Ovary (tissue), 10 donors: ENCODE results near the gene NKAIN2. TPM values are rescaled to one million over a fixed set of nuclear protein-coding genes. Genes with fewer than 3 reads are reported as not detected.
A peak's percentile ranks its signal among the peaks of the same experiment; 100 is the strongest.

ENCODE experiments used
- DNase-seq, 5 donors: peaks; one replicate each; pipeline ENCODE4 v3.0.0-alpha.2; 2019 to 2020
- H3K27ac ChIP-seq, 2 donors: fragments of 200-600 bp; one replicate each; pipeline versions ENCODE4 v1.5.1 to v1.8.0; 2019 to 2022
- H3K27me3 ChIP-seq: fragments of 200-600 bp; one replicate; pipeline ENCODE4 v1.8.0; 2022
- H3K36me3 ChIP-seq: fragments of 200-600 bp; sonication (generic); one replicate; pipeline ENCODE4 v1.5.1; 2019
- H3K4me1 ChIP-seq: one replicate; pipeline ENCODE4 v1.8.1; 2013; ENCODE audit warnings: mild to moderate bottlenecking, moderate library complexity; ENCODE audit not compliant: insufficient read depth
- H3K4me3 ChIP-seq: fragments of 200-600 bp; sonication (generic); one replicate; pipeline ENCODE4 v1.5.1; 2017
- H3K9me3 ChIP-seq, 2 donors: fragments of 200-600 bp in 1 of 2; sonication (generic) in 1 of 2; one replicate each; pipeline versions ENCODE4 v1.5.1 to v1.8.1; 2013 to 2019; ENCODE audit warnings: mild to moderate bottlenecking in 1 of 2, moderate library complexity in 1 of 2
- EP300 ChIP-seq: sonication (generic); formaldehyde crosslinking; IDR thresholded peaks from one replicate; pipeline ENCODE4 v1.6.1; 2017; ENCODE audit warnings: antibody characterized with exemption
- POLR2A ChIP-seq: fragments of 450-650 bp; IDR thresholded peaks from one replicate; pipeline ENCODE4 v1.6.1; 2017; ENCODE audit warnings: antibody characterized with exemption, mild to moderate bottlenecking, moderate library complexity
- WGBS, 3 donors: extraction: QIAGEN DNeasy Blood & Tissue Kit in 1 of 3; methylation state at CpG; one replicate each; pipeline versions ENCODE4 v1.1.5 to v1.1.7; 2013 to 2017; 5-methylcytosine and 5-hydroxymethylcytosine counted together
- intact Hi-C, 4 donors: fragments of 100-400 bp; cut with DNase I; formaldehyde crosslinking; loops; one replicate each; pipeline versions ENCODE4 v1.11.0 to v1.15.1; 2022 to 2023
- long read RNA-seq, 3 donors: library from polyadenylated mRNA in 2 of 3; unstranded in 2 of 3; transcript quantifications; one replicate each; pipeline ENCODE4 v2.0.0 and lab custom pipeline, GENCODE V29; 2021 to 2026
- polyA plus RNA-seq, 2 donors: library from polyadenylated mRNA; stranded (reverse); fragments of 200-250 nt in 1 of 2; fragments of 350-450 nt in 1 of 2; fragmentation: Illumina TruSeq in 1 of 2; extraction: RNeasy Lipid Tissue Mini Kit (QIAGEN cat#74804) in 1 of 2; gene quantifications; one replicate each; pipeline ENCODE4 v1.2.3, GENCODE V29; 2013 to 2014
- total RNA-seq, 7 donors: library from RNA; depleted of rRNA in 2 of 7; stranded (reverse); fragments of >200 nt in 2 of 7; fragmentation: NEBNext Ultra II Directional in 3 of 7; extraction: Animal tissue kit (Norgen Biotek cat#: 25700) in 3 of 7; gene quantifications; one replicate each; pipeline versions ENCODE4 v1.1.0 to v1.2.4, GENCODE V29; 2016 to 2023
- TF ChIP-seq, protein P1 (sequence below), 3 donors: fragments of 450-650 bp in 2 of 3; fragments of 200-600 bp in 1 of 3; IDR thresholded peaks; one replicate each; pipeline versions ENCODE4 v1.5.1 to v1.8.0; 2016 to 2022; ENCODE audit warnings: antibody characterized with exemption in 3 of 3, mild to moderate bottlenecking in 1 of 3
- donor health status: DM: no; HTN: no; CAD: no; lungs with moderate emphysema.
- donor health status: DM: no; HTN: no; CAD: no.
- donor health status: Bipolar disorder and iron deficiency.
- donor health status: DM: yes; HTN: yes; CAD: no.
- donor health status: DM: no; HTN: no; CAD: no.
- donor health status: DM: yes; HTN: yes; CAD: no.

NKAIN2 gene
- total RNA-seq: 1 to 10 TPM in 1 of 7 donors, under 1 TPM in 2, not detected in 4; 0.26 to 1.0 (median 0.40) TPM
- under 1 TPM; 0.13 to 0.72 TPM for polyA plus RNA-seq
- long read RNA-seq, donor 1, partial matches to known transcripts: 0 of 2 reads
- long read RNA-seq, donor 1, other reads (novel, unspliced or antisense): 2 of 2 reads
- long read RNA-seq, donor 2, partial matches to known transcripts: 16 of 16 reads
- long read RNA-seq, donor 2, other reads (novel, unspliced or antisense): 0 of 16 reads
- long read RNA-seq, donor 3, partial matches to known transcripts: 0 of 1 reads
- long read RNA-seq, donor 3, other reads (novel, unspliced or antisense): 1 of 1 reads

DNA sequence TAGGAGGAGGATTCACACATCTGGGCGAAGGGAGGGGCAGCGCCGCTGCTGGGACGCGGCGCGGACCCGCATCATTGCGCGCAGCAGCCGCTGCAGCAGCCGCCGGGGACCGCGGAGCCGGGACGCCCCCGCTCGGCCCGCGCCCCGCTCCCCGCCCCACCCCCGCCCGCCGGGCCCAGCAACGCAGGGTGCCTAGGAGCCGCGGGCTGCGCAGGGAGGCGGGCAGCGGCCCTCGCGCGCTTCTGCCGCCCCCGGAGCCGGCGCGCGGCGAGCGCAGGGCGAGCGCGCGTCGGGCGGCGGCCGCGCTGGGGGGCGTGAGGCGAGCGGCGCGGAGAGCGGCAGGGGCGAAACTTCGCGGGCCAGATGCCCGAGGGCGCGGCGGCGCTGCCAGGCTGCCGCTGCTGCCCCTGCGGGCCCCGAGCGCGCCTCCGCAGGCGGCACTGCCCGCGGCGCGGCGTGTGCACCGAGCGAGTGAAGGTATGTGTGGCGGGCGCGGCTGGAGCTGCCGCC, at the start of gene NKAIN2:
NKAIN2 (plus strand) TSS at position 362 of the 510 bp plus-strand sequence.
- peak within 1 kb of the TSS; percentile 28 for H3K4me3 ChIP-seq
- no peaks in the 10 kb centered on the region for H3K27me3 ChIP-seq
- no peak for TF ChIP-seq EP300
- TF ChIP-seq, protein P1, sequence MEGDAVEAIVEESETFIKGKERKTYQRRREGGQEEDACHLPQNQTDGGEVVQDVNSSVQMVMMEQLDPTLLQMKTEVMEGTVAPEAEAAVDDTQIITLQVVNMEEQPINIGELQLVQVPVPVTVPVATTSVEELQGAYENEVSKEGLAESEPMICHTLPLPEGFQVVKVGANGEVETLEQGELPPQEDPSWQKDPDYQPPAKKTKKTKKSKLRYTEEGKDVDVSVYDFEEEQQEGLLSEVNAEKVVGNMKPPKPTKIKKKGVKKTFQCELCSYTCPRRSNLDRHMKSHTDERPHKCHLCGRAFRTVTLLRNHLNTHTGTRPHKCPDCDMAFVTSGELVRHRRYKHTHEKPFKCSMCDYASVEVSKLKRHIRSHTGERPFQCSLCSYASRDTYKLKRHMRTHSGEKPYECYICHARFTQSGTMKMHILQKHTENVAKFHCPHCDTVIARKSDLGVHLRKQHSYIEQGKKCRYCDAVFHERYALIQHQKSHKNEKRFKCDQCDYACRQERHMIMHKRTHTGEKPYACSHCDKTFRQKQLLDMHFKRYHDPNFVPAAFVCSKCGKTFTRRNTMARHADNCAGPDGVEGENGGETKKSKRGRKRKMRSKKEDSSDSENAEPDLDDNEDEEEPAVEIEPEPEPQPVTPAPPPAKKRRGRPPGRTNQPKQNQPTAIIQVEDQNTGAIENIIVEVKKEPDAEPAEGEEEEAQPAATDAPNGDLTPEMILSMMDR (IDR thresholded peaks at IDR 0.05): no peak
- no peak within 1 kb of the TSS for H3K27ac ChIP-seq
- peaks cover 7% of the 10 kb centered on the region for H3K4me1 ChIP-seq
- DNase-seq: no peak
- H3K9me3 ChIP-seq: no peaks in the 10 kb centered on the region
- intact Hi-C loops: no loop called here
- WGBS, 3 donors: 0 to 1% (median 0%) methylated on average over 19 to 84 of the region's 84 CpGs
- H3K36me3 ChIP-seq: no peaks in the 10 kb centered on the region

DNA sequence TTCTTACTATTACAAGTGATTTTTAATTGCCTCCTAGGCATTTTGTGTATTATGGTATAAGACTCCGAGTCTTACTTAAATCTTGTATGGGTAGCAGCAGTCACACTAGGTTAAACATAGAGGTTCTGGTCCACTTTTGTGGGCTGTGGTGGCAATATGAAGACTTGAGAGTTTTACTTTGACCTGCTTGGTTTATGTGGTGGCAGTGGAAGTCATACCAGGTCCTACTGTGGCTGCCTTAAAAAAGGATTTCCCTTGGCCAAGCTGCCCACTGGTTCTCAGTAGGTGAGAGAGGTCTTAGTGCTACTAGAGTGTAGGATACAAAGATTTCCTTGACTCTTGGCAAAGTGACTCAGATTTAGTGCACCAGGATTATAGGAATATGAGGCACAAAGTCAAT, 44.2 kb upstream of the NKAIN2 start:
- no peak overlapping the region for H3K27ac ChIP-seq
- no peak for DNase-seq
- intact Hi-C loops: no loop called here
- no peaks in the 10 kb centered on the region for H3K9me3 ChIP-seq
- no peaks in the 10 kb centered on the region for H3K4me1 ChIP-seq
- H3K36me3 ChIP-seq: no peaks in the 10 kb centered on the region
- no peaks in the 10 kb centered on the region for H3K27me3 ChIP-seq
- no peak overlapping the region for H3K4me3 ChIP-seq
- 93 to 98% (median 97%) methylated on average over 1 of the region's 1 CpG for WGBS, 3 donors
- TF ChIP-seq, protein P1 (IDR thresholded peaks at IDR 0.05): no peak
- TF ChIP-seq POLR2A (no peak), EP300 (no peak)

DNA sequence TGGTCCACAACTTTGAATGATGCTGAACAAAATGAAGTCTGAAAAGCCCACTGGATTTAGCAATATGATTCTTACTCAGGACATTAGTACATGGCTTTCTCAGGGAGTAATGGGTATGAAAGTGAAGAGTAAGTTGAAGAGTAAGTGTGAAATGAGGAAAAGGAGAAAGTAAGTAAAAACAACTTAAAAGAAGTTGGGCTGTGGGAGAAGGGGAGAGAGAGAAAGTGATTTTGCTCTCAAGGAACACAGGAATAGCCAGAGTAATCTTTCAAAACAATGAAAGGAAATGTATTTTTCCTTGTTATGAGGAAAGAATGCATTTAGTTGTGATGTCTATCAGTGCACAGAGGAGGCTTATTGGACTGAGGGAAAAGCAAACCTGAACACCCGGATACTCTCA, 39.8 kb upstream of the NKAIN2 start:
- Histone ChIP-seq H3K9me3 (no peaks in the 10 kb centered on the region), H3K36me3 (no peaks in the 10 kb centered on the region), H3K4me3 (no peak overlapping the region), H3K27ac (no peak overlapping the region), H3K4me1 (no peaks in the 10 kb centered on the region), H3K27me3 (no peaks in the 10 kb centered on the region)
- no peak for DNase-seq
- intact Hi-C loops: no loop called here
- WGBS, 3 donors: 54 to 81% (median 67%) methylated on average over 1 of the region's 1 CpG
- TF ChIP-seq EP300: no peak
- TF ChIP-seq, protein P1 (IDR thresholded peaks at IDR 0.05): no peak

DNA sequence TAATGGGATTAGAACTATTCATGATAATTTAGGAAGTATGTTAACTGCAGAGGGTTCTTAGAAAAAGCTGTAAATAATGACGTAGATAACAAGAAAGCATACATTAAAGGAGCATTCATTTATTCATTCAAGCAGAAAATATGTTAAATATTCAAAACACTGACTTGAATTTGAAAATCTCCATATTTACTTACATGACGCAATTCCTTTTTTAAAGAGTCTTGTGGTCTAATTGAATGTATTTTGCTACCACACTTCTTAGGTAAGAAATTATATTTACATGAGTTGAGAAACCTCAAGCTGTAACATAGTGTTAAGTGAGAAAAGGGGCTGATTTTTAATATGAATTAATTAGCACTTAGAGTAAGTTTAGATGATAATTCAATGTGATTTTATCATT, 38.9 kb upstream of the NKAIN2 start:
- intact Hi-C loops: no loop called here
- Histone ChIP-seq H3K27ac (no peak overlapping the region), H3K9me3 (no peaks in the 10 kb centered on the region), H3K4me1 (no peaks in the 10 kb centered on the region), H3K36me3 (no peaks in the 10 kb centered on the region), H3K4me3 (no peak overlapping the region), H3K27me3 (no peaks in the 10 kb centered on the region)
- TF ChIP-seq POLR2A (no peak), EP300 (no peak)
- 47 to 54% (median 54%) methylated on average over 2 of the region's 2 CpGs for WGBS, 3 donors
- no peak for DNase-seq

DNA sequence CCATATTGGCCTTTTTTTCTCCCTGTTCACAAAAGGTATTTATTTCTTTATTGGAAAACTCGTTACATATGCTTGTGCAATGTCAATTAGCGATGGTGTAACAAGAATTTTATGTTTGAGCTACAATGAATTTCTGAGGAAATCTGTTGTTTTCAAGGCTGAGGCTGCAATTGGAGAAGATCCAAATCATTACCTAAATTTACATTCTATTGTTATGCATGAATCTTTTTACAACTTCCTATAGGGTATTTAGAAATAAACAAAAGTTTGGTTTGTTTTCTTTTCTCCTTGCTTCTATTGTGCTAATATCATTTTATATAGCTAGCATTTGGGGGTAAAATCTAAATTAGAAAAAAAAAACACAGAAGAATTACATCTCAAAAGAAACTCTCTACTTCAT, 34.7 kb upstream of the NKAIN2 start:
- no peak for TF ChIP-seq EP300
- TF ChIP-seq, protein P1 (IDR thresholded peaks at IDR 0.05): no peak
- TF ChIP-seq POLR2A: no peak
- Histone ChIP-seq H3K36me3 (no peaks in the 10 kb centered on the region), H3K4me1 (no peaks in the 10 kb centered on the region), H3K27me3 (no peaks in the 10 kb centered on the region), H3K4me3 (no peak overlapping the region), H3K27ac (no peak overlapping the region), H3K9me3 (no peaks in the 10 kb centered on the region)
- no peak for DNase-seq
- 79 to 85% (median 84%) methylated on average over 2 of the region's 2 CpGs for WGBS, 3 donors
- intact Hi-C loops: no loop called here
